PFSK-1 (cell line): ENCODE data around the gene HMX1.

Experiments used
- FOXP2 ChIP-seq: optimal IDR thresholded peaks from 2 replicates; pipeline ENCODE3; 2011; ENCODE audit warnings: borderline replicate concordance, control low read depth, inconsistent platforms; ENCODE audit not compliant: insufficient read depth; ENCODE audit errors: extremely low read length, extremely low read depth
- POLR2AphosphoS5 ChIP-seq: IDR thresholded peaks from 2 replicates; pipeline ENCODE4 v1.6.1; 2012; ENCODE audit warnings: low read depth, mild to moderate bottlenecking, control low read depth, low read length, moderate library complexity
- REST ChIP-seq, 2 experiments: IDR thresholded peaks; 2 replicates each; pipeline versions ENCODE4 v1.6.1 to v1.8.0; 2011 to 2012; ENCODE audit warnings: low read depth in 2 of 2, low read length in 2 of 2, control low read depth in 1 of 2, inconsistent platforms in 1 of 2, mild to moderate bottlenecking in 1 of 2, moderate library complexity in 1 of 2; ENCODE audit not compliant: insufficient read depth in 1 of 2
- SIN3A ChIP-seq: IDR thresholded peaks from 2 replicates; pipeline ENCODE4 v1.6.1; 2012; ENCODE audit warnings: mild to moderate bottlenecking, low read length, moderate library complexity, borderline replicate concordance; ENCODE audit not compliant: insufficient read depth
- TAF1 ChIP-seq: IDR thresholded peaks from 2 replicates; pipeline ENCODE4 v1.6.1; 2012; ENCODE audit warnings: low read length, control low read depth, borderline replicate concordance; ENCODE audit not compliant: insufficient read depth

GRCh38 chr4:8850830-8851188 is 20.8 kb downstream of the HMX1 start:
- TF ChIP-seq SIN3A (no peak), REST (IDR thresholded peaks at IDR 0.05; ENCODE audit: insufficient read depth in 1 of 2, low read depth in 2 of 2, low read length in 2 of 2) (no peak), TAF1 (no peak), POLR2AphosphoS5 (no peak), FOXP2 (no peak)
